IPS-18c (cell line): ENCODE measurements around the gene GPR148.
"Not testable (repeated sequence)": the region's sequence is repeated elsewhere in the genome, so short reads cannot be mapped to it uniquely, and the experiment has no call there.

Experiments used
- H3K4me3 ChIP-seq: 2 replicates; pipeline ENCODE4 v1.7.0; 2013; ENCODE audit warnings: low read depth, mild to moderate bottlenecking, low read length, moderate library complexity; ENCODE audit not compliant: insufficient read depth
- H3K9me3 ChIP-seq: one replicate; pipeline ENCODE4 v1.6.1; 2013; ENCODE audit warnings: mild to moderate bottlenecking, low read length, moderate library complexity; ENCODE audit not compliant: control insufficient read depth, insufficient read depth

Gene GPR148, protein sequence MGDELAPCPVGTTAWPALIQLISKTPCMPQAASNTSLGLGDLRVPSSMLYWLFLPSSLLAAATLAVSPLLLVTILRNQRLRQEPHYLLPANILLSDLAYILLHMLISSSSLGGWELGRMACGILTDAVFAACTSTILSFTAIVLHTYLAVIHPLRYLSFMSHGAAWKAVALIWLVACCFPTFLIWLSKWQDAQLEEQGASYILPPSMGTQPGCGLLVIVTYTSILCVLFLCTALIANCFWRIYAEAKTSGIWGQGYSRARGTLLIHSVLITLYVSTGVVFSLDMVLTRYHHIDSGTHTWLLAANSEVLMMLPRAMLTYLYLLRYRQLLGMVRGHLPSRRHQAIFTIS

DNA sequence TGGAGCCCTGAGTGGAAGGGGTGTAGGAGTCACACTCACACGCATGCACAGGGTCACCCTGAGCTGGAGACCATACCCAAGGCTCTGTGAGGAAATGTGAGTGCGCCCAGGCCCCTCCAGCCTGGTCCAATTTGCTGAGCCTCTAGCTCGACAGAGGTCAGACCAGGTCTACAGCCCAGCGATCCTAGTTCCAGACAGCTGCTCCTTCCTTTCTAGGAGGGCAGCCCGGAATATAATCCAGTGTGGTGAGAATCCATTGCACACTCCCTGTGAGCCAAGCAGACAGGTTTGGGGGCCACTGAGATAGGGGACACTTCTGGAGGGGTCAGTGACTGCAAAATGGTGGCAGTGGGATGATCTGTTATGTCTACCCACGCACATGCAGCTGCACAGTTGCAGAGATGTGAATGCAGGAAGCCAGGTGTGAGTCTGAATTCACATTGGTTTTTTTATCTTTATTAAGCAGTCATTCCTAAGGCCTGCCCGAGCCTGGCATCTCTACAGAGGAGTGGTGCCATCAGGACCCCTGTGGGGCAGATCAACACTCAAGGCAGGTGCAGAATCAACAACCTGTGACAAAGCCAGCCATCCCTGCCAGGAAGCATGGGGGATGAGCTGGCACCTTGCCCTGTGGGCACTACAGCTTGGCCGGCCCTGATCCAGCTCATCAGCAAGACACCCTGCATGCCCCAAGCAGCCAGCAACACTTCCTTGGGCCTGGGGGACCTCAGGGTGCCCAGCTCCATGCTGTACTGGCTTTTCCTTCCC is at the start of gene GPR148:
Gene GPR148 (plus strand): TSS at position 522 of the 768 bp plus-strand sequence. CDS start 82 bp downstream, at position 604.
- Histone ChIP-seq H3K4me3 (peak within 1 kb of the TSS; percentile 62), H3K9me3 (peaks cover 2% of the 10 kb centered on the region)

DNA sequence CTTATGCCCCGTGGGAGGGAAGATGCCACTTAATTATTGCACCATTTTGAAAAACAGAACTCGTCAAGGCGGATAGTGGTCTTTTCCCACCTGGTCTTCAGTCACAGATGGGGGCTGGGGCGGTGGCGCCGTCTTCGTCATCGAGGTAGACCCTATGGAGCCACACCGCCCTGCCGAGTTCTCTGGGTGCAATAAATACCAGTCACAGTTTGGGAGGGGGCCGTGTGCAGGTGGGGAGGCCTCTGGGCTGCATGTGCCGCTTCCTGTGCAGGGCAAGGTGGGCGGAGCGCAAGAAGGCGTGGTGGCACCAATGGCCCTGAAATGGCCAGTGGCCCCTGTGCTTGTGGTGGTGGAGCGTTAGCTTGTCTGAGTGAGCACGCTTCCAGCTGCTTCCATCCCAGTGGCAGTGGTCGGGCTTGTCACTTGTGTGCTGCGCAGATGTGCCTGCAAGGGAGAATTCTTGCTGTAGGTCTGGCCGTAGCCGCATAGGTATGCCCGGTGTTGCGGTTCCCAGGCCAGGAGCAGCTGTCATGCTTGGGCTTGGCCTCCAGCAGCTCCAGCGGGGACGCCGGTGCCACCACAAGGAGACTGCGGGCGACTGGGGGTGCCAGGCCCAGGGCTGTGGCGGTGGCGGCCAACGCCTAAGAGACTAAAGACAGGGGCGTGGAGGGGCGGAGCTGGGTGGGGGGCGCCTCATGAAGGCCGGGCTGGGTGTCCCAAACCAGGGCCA is 36.7 kb upstream of the GPR148 start:
- not testable (repeated sequence) for H3K4me3 ChIP-seq, H3K9me3 ChIP-seq

DNA sequence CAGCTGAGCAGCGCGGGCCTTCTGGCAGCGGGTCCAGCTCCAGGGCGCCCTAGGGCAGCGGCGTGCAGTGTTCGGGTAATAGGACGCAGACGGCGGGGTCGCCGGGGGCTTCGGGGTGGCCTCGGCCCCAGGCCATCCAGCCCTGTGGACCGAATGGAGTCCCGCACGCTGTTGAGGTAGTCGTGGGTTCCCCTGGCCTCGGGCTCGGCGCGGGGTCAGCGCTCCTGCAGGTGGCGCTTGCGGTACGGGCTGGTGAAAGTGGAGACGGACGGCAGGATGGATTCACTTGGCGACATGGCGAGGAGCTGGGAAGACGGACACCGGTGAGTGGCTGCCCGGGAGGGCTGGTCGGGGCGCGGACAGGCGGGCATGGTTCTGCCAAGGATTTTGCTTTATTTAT is 35.4 kb upstream of the GPR148 start:
- peak overlapping the region; percentile 28; the same call in 1 of the 2 replicates for H3K4me3 ChIP-seq
- H3K9me3 ChIP-seq = not testable (repeated sequence)

DNA sequence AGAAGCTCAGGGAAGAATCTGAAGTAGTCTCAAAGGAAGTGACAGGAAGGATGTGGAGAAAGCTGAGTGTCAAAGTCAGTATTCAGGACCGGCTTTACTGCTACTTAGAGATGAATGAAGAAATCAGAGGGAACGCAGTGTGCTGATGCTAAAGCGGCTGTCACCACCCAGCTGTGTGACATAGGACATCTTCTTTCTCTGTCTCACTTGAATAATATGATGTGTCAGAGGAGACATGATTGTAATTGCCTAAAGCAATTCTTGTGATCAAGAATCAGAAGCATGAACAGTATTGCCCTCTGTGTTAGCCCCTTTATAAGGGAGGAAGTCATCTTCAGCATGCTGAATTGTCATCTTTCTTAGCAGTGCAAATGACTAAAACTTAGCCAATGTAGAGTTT is 25.6 kb upstream of the GPR148 start:
- H3K4me3 ChIP-seq, H3K9me3 ChIP-seq: not testable (repeated sequence)

DNA sequence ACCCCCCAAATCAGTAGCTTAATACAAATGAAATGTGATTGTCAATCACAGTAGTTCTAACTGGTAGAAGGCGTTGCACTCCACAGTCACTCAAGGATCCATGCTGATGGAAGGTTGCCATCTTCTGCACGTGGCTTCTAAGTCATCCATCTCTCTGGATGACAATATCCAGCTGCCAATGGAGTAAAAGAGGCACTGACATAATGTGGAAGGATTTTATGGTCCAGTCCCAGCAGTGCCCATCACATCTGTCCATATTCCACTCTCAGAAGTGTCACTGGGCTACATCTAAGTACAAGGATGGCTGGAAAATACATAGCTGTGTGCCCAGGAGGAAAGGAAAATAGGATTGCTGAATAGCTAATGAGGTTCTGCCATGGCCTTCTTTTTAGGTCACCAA is 14.1 kb upstream of the GPR148 start:
- not testable (repeated sequence) for H3K4me3 ChIP-seq, H3K9me3 ChIP-seq

DNA sequence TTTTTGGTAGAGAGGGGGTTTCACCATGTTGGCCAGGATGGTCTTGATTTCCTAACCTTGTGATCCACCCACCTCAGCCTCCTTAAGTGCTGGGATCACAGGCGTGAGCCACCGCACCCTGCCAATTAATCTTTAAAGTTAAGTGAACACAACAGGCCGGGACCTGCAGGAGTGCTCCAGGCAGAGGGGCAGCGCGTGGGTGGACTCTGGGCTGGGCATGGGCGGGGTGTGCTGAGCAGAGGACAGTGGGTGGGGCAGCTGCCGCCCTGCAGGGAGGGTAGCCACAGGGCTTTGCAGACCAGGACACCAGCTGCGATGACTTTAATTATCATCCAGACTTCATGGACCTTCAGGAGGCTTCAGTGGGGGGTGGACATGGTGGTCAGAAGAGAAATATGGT is 8.8 kb upstream of the GPR148 start:
- Histone ChIP-seq H3K4me3 (no peak overlapping the region), H3K9me3 (no peaks in the 10 kb centered on the region)

DNA sequence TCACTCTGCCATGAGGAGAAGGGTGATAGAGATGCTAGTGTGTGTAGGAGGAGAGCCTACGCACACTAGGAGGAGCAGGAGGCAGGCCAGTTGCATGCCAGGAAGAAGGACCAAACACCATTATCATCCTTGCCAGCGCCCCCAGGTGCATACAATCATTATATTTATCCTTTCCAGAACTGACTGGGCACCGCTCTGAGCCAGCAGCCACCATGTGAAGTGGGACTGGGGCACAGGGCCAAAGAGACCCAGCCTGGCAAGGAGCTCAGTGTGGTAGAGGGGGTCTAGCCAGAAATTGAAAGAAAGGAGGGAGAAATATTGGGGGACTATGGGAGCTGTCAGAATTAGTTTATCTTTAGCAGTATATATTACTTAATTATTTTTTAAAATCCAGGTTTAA is 8.3 kb upstream of the GPR148 start:
- Histone ChIP-seq H3K4me3 (no peak overlapping the region), H3K9me3 (no peaks in the 10 kb centered on the region)

DNA sequence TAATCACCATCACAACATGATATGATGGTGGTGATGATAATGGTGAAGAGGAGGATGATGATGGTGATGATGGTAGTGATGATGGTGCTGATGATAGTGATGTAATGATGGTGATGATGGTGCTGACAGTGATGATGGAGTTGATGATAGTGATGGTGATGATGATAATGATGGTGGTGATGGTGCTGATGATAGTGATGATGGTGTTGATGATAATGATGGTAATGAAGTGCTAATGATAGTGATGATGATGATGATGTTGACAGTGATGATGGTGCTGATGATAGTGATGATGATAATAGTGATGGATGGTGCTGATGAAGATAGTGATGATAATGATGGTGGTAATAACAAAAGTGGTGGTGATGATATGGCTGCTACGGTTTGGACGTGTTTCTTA is 4.4 kb upstream of the GPR148 start:
- Histone ChIP-seq H3K9me3 (no peaks in the 10 kb centered on the region), H3K4me3 (no peak overlapping the region)

DNA sequence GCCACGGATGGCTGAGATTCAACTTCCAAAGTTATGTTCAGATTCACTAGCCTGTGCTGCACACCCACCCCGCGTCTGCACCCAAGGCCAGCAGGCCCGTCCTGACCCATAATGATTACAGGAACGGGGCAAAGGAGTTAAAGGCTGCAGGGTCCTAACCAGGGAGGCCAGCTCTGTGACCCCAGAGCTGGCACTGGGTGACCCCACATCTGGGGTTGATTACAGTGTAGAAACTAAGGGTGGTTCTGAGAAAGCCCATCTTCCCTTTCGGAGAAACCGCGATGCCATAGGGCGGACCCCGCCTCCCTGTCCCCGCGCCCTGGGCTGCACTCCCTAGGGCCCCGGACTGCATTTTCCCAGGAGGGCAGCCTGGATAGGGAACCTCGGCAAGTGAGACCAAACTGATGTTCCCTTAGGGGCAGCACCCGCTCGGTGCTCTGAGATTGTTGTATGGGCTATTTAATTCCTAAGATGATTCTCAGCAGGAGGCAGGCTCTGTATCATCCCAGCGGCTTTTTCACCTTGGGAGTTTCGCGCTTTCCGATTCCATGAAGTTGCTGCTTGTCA is 2.2 kb upstream of the GPR148 start:
- Histone ChIP-seq H3K4me3 (peak overlapping the region; percentile 65), H3K9me3 (peaks cover 2% of the 10 kb centered on the region)

DNA sequence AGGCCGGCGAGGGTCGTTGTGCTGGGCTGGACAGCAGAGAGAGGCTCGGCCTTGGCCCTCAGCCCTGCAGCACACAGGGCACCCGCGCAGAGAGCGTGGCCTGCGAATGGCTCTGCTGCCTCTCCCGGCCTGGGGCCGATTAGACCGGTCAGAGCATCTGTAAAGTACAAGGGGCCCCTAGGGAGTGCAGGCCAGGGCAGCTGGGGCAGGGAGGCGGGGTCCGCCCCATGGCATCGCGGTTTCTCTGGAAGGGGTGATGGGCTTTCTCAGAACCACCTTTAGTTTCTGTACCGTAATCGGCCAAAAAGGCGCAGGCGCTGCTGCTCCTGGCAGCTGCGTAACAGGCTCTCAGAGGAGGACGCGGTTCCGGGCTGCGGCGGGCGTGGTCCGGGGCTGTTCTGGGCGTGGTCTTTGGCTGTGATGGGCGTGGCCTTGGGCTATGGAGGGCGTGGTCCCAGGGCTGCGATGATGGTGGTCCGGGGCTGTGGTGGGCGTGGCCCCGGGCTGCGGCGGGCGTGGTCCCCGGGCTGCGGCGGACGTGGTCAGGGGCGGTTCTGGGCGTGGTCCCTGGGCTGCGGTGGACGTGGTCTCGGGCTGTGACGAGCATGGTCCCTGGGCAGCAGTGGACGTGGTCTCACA is 1.5 kb upstream of the GPR148 start:
- Histone ChIP-seq H3K4me3 (peak overlapping the region; percentile 65), H3K9me3 (peaks cover 2% of the 10 kb centered on the region)

DNA sequence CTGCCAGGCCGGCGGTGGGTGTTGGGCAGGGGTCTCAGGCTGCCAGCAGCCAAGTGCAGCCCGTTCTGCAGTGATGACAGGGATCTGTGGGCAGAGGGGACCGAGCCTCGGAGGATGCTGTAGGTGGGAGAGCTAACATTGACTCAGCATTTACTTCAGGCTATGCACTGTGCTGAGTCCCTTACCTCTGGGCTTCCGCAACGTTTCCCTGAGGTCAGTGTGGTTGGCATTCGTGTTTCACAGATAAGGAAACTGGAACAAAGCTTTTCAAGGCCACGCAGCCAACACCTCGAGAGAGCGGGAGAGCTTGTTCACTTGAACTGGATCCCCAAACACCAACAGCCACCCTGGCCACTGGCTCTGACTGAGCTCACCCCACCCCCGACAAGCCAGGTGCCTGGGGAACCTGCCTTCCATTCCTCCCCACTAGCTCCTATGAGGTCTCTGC is 839 bp upstream of the GPR148 start:
- Histone ChIP-seq H3K4me3 (peak overlapping the region; percentile 62), H3K9me3 (peaks cover 2% of the 10 kb centered on the region)

DNA sequence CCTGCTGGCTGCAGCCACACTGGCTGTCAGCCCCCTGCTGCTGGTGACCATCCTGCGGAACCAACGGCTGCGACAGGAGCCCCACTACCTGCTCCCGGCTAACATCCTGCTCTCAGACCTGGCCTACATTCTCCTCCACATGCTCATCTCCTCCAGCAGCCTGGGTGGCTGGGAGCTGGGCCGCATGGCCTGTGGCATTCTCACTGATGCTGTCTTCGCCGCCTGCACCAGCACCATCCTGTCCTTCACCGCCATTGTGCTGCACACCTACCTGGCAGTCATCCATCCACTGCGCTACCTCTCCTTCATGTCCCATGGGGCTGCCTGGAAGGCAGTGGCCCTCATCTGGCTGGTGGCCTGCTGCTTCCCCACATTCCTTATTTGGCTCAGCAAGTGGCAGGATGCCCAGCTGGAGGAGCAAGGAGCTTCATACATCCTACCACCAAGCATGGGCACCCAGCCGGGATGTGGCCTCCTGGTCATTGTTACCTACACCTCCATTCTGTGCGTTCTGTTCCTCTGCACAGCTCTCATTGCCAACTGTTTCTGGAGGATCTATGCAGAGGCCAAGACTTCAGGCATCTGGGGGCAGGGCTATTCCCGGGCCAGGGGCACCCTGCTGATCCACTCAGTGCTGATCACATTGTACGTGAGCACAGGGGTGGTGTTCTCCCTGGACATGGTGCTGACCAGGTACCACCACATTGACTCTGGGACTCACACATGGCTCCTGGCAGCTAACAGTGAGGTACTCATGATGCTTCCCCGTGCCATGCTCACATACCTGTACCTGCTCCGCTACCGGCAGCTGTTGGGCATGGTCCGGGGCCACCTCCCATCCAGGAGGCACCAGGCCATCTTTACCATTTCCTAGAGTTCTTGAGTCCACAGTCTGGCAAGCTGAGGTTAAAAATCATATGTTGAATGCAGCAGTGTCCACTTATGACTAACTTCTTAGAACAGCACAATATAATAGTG is 741 bp downstream of the GPR148 start:
- Histone ChIP-seq H3K4me3 (no peak overlapping the region), H3K9me3 (peaks cover 2% of the 10 kb centered on the region)

DNA sequence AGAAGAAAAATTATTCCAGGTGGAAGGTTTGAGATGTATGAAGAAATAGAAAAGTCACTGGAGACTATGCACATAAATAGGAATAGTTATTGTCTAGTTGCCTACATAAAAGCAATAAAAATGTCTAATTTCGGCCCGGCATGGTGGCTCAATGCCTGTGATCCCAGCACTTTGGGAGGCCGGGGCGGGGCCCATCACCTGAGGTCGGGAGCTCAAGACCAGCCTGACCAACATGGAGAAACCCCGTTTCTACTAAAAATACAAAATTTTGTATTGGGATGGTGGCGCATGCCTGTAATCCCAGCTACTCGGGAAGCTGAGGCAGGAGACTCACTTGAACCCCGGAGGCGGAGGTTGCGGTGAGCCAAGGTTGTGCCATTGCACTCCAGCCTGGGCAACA is 3.4 kb downstream of the GPR148 start:
- not testable (repeated sequence) for H3K4me3 ChIP-seq, H3K9me3 ChIP-seq

DNA sequence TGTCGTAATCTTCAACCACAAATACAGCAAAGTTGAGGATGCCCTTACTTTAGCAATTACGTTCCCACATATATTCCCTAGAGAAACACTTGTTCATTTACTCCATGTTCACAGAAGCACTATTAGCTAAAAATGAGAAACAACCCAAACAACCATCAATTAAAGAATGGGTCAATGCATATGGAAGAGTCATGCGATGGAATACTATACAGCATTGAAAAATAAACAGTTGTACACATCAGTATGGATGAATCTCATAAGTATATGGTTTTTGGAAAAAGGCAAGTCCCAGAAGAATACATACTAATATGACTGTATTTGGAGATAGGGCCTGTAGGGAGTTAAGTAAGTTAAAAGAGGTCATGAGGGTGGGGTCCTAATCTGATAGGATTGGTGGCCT is 6.3 kb downstream of the GPR148 start:
- H3K9me3 ChIP-seq = no peaks in the 10 kb centered on the region
- H3K4me3 ChIP-seq = no peak overlapping the region

DNA sequence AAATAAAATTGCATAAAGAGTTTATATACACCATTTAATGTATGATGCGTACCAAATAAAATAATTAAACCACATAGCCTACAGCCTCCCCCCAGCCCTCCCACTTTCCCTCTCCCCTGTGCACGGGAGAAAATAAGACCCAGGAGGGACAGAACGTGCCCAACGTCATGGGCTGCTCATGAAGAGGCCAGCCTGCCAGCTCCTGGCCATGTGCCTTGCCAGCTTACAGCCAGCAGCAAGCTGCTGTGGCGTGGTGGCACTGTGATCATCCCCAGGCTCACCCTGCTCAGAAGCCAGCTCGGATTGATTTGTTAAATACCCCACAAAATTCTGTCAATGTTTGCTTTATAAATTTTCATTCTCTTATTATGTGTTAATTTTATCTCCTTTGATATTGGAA is 7.6 kb downstream of the GPR148 start:
- H3K4me3 ChIP-seq = no peak overlapping the region
- no peaks in the 10 kb centered on the region for H3K9me3 ChIP-seq

DNA sequence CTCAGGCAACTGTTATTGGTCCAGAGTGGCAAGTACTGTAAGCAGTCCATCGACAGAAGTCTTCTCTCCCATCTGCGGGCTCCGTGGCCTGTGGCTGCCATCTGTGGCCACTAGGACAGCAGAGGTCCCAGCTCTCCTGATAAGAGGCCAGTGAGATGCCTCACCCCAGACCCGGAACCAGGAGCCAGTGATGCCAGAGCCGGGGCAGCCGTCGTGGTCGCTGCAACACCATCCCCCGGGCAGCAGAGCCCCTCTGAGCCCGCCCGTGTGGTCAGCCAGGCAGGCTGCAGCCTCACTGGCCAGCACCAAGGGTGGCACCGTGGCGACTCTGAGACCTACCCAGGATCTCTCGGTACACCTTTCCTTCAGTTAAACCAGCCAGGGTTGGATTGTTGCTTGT is 8.7 kb downstream of the GPR148 start:
- Histone ChIP-seq H3K4me3 (no peak overlapping the region), H3K9me3 (no peaks in the 10 kb centered on the region)
